Measurements from ENCODE around the gene WDR12. TPM values are rescaled to one million over a fixed set of nuclear protein-coding genes. Genes with fewer than 3 reads are reported as not detected.

The WDR12 gene
- total RNA-seq, 2 donors from 2014 or later = 13.6 to 15.9 TPM

DNA sequence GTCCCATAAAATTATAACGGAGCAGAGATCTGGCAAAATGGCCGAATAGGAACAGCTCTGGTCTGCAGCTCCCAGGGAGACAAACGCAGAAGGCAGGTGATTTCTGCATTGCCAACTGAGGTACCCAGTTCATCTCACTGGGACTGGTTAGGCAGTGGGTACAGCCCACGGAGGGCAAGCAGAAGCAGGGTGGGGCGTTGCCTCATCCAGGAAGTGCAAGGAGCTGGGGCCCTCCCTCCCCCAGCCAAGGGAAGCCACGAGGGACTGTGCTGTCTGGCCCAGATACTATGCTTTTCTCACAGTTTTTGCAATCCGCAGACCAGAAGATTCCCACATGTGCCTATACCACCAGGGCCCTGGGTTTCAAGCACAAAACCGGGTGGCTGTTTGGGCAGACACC is 62.7 kb downstream of the WDR12 start:
- DNase-seq (ENCODE audit: low spot score) = no peak
- no peaks in the 10 kb centered on the region for H3K27me3 ChIP-seq
- H3K27ac ChIP-seq = no peak overlapping the region

DNA sequence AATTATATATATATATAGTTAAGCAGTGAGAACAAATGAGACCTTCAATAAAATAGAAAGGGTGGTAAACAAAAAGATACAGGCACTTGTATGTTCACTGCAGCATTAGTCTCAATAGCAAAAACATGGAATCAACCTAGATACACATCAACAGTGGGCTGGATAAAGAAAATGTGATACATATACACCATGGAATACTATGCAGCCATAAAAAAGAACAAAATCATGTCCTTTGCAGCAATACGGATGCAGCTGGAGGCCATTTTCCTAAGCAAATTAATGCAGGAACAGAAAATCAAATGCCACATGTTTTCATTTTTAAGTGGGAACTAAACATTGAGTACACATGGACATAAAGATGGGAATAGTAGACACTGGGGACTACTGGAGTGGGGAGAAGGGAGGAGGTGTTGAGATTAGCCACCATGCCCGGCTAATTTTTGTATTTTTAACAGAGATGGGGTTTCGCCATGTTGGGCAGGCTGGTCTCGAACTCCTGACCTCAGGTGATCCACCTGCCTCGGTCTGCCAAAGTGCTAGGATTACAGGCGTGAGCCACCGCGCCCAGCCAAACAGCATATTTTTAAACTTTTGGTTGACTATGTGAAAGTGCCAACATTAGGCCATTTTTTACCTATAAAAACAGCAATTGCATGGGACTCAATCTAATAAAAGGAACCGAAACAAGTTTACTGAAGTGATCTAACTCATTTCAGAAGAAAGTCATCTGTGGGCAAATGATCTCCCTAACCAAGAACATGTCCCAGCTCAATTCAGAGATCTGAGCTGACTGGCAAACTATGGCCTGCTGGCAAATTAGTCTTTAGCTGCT is 63.6 kb downstream of the WDR12 start:
- no peaks in the 10 kb centered on the region for H3K36me3 ChIP-seq
- no peak overlapping the region for H3K27ac ChIP-seq
- TF ChIP-seq, protein P1, sequence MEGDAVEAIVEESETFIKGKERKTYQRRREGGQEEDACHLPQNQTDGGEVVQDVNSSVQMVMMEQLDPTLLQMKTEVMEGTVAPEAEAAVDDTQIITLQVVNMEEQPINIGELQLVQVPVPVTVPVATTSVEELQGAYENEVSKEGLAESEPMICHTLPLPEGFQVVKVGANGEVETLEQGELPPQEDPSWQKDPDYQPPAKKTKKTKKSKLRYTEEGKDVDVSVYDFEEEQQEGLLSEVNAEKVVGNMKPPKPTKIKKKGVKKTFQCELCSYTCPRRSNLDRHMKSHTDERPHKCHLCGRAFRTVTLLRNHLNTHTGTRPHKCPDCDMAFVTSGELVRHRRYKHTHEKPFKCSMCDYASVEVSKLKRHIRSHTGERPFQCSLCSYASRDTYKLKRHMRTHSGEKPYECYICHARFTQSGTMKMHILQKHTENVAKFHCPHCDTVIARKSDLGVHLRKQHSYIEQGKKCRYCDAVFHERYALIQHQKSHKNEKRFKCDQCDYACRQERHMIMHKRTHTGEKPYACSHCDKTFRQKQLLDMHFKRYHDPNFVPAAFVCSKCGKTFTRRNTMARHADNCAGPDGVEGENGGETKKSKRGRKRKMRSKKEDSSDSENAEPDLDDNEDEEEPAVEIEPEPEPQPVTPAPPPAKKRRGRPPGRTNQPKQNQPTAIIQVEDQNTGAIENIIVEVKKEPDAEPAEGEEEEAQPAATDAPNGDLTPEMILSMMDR (IDR thresholded peaks at IDR 0.05) = no peak
- H3K27me3 ChIP-seq = no peaks in the 10 kb centered on the region
- no peak for DNase-seq (ENCODE audit: low spot score)
- H3K4me1 ChIP-seq = no peaks in the 10 kb centered on the region
- H3K9me3 ChIP-seq = peaks cover 0 to 4% of the 10 kb centered on the region in 2 donors
- H3K4me3 ChIP-seq = no peak overlapping the region

More for the DNA sequence above, 62.7 kb downstream of the WDR12 start:
- H3K9me3 ChIP-seq = no peaks in the 10 kb centered on the region
- TF ChIP-seq, protein P1 (IDR thresholded peaks at IDR 0.05) = no peak
- no peaks in the 10 kb centered on the region for H3K4me1 ChIP-seq
- no peak overlapping the region for H3K4me3 ChIP-seq
- no peaks in the 10 kb centered on the region for H3K36me3 ChIP-seq

DNA sequence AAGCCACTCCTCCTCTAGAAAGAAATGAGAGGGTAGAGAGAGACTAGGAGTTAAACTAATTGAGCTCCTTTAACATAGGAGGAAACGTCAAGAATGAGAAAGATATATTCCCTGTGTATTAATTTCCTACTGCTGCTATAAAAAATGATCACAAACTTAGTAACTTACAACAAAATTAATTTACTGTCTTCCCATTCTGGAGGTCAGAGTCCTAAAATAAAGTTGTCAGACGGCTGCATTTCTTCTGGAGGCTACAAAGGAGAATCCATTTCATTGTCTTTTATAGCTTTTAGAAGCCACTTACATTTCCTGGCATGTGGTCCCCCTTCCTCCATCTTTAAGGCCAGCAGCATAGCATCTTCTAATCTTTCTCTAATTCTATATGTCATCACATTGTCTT is 66.8 kb downstream of the WDR12 start:
- Histone ChIP-seq H3K27ac (no peak overlapping the region), H3K4me1 (no peaks in the 10 kb centered on the region), H3K4me3 (no peak overlapping the region), H3K36me3 (no peaks in the 10 kb centered on the region), H3K9me3 (peaks cover 0 to 17% of the 10 kb centered on the region in 2 donors), H3K27me3 (no peaks in the 10 kb centered on the region)
- TF ChIP-seq, protein P1 (IDR thresholded peaks at IDR 0.05) = no peak
- DNase-seq (ENCODE audit: low spot score) = no peak

- no peak for DNase-seq (ENCODE audit: low spot score)
- peaks cover 0 to 17% of the 10 kb centered on the region in 2 donors for H3K9me3 ChIP-seq
- no peak overlapping the region for H3K27ac ChIP-seq
- no peak overlapping the region for H3K4me3 ChIP-seq
- no peaks in the 10 kb centered on the region for H3K27me3 ChIP-seq
- H3K4me1 ChIP-seq = no peaks in the 10 kb centered on the region
- no peaks in the 10 kb centered on the region for H3K36me3 ChIP-seq
- TF ChIP-seq, protein P1 (IDR thresholded peaks at IDR 0.05) = no peak
Measured at GRCh38 chr2:202842690-202843089, 68.8 kb downstream of the WDR12 start.

GRCh38 chr2:202841090-202841867 is 70.2 kb downstream of the WDR12 start:
- no peaks in the 10 kb centered on the region for H3K36me3 ChIP-seq
- H3K27ac ChIP-seq = no peak overlapping the region
- H3K4me1 ChIP-seq = no peaks in the 10 kb centered on the region
- TF ChIP-seq, protein P1 (IDR thresholded peaks at IDR 0.05) = no peak
- H3K9me3 ChIP-seq = peaks cover 0 to 17% of the 10 kb centered on the region in 2 donors
- no peak for DNase-seq (ENCODE audit: low spot score)
- H3K4me3 ChIP-seq = no peak overlapping the region
- no peaks in the 10 kb centered on the region for H3K27me3 ChIP-seq

Measured in right atrium auricular region (tissue), 2 donors.